Embryonic facial prominence (tissue), 1 donor: Measurements from ENCODE around the gene NFIB.

Experiments
- DNase-seq: peaks from one replicate; pipeline ENCODE4 v3.0.0-alpha.2; 2016; ENCODE audit errors: extremely low spot score

NFIB gene

DNA sequence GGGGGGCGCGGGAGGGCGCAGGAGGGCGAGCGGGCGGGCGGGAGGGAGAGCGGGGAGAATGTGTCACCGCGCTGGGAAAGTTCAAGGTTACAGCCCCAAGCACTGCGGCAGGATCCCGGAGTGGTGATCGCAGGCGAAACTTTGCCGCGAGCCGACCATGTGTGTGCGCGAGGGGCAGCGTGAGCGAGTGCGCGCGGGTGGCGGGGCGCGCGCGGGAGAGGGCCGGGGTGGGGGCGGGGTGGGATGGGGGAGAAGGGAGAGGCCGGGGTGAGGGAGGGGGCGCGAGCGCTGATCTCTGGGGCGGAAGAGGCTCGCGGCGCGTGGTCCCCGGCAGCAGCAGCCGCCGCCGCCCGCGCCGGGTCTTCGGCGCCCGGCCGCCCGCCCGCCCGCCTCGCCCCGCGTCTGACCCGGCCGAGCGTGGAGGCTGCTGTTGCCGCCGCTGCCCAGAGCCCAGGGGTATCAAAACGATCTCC is at the start of gene NFIB:
TSS of gene NFIB (minus strand) at position 191 of the 473 bp plus-strand sequence. CDS start 630 bp downstream, outside the sequence.
- DNase-seq, result no peak

DNA sequence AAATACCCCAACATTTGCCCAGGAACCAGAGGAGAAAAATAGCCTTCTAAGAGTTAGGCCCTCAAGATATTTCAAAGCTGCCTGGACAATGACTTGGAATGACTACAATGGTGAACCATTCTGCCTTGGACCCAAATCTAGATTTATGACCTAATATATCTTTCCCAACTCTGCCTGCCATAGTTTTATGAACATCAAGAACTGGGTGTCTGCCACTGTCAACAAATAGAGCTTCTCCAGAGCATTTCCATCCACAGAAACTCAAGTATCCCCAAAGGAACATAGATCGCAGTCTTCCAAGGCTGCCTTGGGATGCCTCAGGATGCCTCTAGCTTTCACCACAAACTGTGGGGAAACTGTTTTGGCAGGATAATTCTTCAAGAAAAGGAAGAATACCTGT is 48.2 kb upstream of the NFIB start:
- no peak for DNase-seq

DNA sequence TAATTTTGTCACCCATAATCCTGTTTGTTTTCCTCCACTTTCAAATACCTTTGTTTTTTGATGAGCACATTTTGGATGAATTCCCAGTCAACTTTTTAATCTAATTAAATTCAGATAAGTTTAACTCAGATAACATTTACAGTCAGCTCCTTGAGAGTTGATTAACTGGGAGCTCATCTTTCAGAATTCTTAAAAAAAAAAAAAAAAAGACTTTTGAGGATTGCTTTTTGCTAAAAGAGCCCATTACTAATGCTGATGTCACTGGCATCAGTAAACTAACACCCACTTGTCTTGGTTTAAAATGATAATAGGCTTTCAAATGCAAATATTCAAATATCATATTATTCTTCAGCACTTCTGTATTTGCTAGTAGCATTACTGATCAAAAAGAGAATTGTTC is 47.1 kb upstream of the NFIB start:
- DNase-seq, result no peak

DNA sequence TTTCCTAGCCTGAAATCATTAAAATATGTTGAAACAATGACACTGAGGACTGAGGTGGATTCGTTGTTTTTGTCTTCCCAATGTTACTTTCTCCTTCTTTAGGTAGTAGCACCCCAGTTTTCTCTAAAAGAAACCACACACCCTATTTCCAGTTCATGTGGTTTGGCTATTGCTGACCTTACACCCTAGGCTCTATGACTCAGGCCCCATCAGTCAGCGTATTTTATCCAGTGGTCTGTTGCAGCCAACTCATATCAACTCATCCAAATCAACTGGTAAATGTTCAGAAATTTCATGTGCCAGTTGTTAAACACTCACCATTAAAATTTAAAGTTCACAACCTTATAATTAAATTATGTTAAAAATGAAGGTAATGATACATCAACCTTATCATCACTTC is 44.6 kb upstream of the NFIB start:
- DNase-seq, result no peak

DNA sequence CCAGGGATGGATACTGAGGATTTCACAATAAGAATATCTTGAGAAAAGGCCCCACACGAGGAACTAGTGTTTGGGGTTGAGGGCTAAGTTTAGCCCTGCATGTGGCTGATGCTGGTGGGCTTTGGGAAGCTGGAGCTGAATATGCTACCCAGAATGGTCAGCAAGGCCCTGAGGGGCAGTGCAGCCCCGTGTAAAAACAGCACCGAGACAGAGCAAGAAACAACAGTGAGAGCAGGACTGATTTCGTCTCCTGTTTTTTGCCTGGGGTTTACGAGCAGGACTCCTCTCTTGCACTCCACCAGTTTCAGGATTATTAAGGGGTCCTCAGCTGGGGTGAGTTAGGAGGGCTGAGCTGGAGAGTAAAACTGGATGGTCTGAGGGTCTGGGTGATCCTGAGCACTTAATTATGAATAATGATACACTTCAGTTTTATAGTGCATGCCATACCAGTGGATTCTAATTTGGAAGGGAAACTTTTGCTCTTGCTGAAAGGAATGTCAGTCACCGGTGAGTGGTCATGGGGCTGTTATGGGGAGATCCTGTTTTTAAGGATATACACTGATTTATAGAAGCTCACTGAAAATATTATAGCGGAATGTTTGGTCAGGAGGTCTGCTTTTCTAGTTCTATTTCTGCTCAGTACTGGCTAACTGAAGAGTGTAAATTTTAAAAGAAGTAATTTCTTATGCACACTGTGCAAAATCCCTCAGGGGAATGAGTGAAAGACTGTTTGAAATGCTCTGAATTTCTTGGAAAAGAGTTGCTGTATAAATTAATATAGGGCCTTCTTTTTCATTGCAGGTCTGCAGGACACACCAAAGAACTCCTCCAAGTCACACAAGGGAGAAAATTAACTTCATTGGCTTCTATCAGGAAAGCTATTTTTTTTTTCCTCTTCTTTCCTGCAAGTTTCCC is 42.7 kb upstream of the NFIB start:
- no peak for DNase-seq

DNA sequence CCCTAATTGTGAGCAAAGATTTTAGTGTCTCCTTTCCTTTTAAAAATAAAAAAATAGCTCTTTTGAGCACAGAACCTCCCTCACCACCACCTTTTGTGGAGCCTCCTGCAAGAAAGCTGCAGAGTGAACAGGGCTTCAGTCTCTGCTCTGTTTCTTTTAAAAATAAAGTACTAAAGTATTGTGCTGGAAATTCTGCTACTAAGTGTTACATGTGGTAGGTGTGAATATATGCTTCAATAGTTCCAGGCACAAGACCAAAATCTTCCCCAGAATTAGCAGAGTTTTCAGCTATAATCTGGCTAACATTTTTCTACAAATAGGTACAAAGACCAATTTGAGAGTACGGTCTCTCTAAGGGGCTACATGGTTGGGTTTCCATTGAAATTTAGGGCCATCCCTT is 40.3 kb upstream of the NFIB start:
- no peak for DNase-seq

DNA sequence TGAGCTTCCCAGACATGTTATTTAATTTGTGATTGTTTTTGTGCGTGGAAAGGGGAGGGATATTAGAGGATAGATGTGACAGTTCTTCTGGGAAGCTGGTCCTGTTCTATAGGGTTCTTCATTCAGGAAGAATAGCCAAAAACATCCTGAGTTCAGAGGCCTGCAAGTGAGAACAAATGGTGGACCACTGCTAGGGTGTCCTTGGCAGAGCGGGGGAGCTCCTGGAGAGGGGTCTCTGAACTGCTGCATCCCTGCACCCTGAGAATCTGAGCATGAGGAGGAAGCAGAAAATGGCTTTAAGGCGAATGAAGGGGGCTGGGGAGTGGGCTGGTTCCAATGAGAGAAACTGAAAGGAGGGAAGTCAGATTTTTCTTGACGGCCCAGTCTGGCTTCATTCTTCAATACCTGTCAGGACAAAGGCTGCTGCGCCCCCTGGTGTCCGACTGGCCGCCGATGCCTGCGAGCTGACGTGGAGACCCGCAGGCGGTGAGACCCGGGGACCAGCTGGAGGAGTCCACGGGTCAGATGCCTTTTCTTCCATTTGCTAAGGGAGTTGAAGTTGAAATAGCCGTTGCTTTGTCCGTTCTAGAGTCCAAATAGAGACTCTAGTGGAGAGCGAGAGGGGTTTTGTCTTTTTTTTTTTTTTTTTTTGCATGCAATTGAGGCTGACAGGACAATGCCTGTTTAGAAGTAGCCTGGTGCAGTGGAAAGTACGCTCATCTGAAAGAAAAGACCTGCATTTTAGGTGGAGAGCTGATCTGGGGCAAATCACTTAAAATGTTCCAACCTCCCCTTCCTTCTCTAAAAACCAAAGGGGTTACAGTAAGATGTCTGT is 39.5 kb upstream of the NFIB start:
- DNase-seq, result peak; percentile 73

DNA sequence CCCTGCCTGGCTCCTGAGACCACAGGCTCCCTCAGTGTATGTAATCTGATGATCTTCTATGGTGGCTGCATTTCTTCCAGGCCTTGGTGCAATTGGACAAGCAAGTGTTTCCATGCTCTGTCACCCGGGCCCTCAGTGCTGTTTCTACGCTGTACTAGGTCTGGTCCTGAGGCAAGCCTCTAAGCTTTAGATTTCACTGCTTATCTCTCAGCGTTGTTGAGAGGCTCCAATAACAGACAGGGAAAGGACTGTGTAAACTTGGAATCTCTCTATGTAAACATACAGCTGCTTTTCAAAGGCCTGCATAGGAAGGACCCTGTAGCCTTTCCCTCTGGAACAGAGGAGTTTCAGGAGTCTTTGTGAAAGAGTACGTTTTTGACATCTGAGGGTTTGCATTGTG is 38.6 kb upstream of the NFIB start:
- no peak for DNase-seq

DNA sequence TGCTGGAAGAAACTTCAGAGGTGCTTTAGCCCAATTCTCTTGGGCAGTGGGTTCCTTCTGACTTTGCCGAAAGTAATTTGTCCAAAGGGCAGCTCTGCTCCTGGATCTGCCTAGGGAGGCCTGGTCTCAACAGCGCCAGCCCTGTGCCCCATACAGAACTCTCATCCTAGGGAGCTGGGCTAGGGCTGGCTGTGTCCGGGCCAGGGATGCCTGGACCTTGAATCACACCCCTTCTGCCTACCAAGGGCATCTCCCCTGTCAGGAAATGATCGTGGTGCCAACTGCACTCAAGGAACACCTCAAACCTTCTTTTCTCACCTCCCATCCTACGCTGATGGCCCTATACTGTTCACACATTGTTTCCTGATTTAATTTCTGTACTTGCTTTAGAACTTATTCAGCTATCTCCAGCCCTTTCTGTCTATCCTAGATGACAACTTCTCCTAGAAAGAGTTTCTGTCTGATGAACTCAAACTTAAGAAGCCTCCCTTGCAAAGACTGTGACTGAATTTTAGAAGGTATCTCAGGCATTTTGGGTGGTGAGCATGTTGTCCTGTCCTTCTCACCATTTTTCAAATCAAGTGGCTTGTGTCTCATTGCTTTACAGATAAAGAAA is 37.4 kb upstream of the NFIB start:
- DNase-seq, result no peak

DNA sequence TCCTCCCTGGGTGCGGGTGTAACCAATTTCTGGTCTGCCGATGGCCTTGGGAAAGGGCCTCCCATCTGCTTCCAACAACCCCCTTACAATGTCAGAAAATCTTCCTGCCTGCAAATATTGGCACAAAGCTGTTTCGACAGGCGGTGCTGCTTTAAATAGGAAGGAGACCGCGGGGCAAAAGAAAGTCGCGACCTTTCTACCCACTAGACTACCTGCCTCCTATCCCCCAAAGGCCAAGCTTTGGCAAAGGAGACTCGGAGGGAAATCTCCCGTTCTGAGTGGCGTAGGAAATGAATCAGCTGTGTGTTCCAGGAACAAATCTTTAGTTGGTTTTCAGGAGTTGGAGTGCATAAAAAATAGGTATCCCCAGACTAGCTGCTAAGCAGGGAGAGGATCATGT is 36.8 kb upstream of the NFIB start:
- DNase-seq, result no peak

DNA sequence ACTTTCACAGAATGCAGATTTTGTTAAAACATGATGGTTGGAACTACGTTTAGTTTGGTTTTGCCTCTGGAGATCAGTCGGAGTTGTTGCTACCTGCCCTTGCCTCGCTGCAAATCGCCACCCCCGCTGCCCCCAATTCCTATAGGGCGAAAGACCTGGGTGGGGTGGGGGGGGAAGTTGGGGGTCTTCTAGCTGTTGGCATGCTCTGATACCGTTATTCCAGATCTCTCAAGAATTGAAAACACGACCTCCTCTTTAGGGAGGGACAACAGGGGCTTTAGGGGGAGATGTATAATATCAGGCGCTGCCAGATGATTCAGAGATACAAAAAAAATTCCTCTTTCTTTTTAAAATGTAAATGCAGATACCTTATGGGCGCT is 36.4 kb upstream of the NFIB start:
- DNase-seq, result no peak

DNA sequence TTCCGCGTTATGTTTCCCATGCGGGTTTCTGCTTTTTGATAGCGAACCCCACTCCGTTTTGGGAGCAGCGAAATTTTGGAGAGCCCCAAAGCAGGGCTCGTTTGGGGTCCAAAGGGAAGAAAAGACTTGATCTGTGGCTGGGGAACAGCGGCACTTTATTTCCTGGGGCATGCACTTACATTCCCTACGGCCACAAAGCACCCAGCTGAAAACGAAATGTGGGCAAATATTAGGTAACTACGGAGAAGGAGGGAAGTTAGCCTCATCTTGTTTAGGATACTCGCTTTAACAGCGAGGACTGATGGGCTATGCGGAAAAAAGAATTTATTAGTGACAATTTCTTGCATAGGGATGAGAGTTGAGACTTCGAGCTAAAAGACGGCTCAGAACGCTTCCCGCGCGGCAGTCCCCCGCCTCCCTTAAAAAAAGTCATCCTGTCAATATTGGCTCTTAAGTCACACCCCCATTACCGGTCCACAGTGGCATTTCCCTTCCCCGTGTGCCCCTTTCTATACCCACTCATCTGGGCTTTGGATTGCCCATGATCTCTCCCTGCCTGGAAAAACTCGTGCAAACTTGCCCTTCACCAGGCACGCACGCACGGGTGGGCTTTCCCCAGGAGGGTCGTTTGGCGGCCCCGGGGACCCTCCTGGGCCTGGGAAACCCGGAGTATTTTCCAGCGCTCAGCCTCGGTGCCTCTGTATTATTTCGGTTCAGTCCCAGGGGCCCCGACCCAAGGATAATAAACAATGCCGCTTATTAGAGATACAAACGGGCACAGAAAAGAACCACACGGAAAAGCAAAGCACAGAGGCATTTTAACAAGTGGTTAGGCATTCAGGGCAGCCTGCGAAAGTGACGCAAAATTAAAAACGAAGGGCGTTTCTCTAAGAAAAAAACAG is 35.8 kb upstream of the NFIB start:
- peak; percentile 33 for DNase-seq

DNA sequence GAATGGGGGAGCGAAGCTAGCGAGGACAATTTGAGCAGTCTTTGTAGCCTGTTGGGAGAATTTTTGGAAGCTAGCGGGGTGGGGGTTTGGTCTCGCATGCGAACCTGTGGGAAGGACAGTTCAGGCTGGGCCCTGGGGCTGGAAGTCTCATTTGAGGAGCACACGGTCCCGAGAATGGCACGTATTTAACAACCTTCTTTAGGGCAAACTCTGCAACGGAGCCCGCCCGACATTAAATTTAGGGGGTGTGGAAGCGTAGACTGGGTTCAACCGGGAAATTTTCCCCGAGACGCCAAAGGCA is 35.2 kb upstream of the NFIB start:
- DNase-seq, result no peak

DNA sequence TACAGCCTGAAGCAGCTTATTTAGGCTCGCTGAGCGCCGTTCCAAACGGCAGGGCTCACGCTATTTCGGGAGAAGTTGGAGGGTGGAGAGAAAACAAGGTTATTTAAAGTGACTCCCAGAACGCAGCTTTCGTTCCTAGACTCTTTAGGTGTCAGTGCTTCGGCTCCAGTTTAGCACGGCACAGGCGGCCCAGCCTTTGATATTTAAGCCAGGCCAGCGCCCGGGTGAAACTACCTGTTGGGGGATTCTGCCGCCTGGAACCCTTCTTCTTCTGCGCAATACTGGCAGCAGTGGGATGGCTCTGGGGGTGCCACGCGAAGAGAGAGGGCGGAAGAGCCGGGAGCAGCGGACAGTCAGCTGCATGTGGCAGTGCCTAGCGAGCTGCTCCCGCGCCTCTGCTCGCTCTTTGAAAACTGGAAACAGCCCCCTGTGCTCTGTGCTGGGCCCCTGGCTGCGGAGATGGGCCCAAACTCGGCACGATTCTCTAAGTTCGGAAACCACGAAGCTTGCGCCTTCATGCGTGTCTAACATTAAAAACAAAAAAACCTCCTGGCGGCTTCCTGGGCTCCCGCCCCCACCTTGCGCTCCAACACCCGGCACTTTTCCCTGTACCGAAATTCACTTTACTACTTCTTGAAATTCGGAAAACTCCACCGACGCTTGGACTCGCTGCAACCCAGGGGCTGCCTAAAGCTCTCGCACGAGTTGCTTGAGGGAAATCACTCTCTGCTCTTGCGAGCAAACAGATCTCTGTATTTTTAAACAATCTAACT is 34.6 kb upstream of the NFIB start:
- peak; percentile 46 for DNase-seq

DNA sequence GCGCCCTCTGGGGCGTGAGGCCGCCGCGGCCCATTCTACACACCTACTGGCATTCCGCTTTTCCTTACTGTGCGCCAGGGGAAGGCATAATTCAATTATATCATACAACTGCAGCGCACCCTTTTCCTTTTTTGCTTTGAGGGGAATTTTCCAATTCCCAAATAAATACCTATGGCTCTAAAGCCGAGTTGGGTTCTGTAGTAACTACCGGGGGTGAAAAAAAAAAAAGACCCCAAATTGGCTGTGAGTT is 34.1 kb upstream of the NFIB start:
- DNase-seq, result no peak

DNA sequence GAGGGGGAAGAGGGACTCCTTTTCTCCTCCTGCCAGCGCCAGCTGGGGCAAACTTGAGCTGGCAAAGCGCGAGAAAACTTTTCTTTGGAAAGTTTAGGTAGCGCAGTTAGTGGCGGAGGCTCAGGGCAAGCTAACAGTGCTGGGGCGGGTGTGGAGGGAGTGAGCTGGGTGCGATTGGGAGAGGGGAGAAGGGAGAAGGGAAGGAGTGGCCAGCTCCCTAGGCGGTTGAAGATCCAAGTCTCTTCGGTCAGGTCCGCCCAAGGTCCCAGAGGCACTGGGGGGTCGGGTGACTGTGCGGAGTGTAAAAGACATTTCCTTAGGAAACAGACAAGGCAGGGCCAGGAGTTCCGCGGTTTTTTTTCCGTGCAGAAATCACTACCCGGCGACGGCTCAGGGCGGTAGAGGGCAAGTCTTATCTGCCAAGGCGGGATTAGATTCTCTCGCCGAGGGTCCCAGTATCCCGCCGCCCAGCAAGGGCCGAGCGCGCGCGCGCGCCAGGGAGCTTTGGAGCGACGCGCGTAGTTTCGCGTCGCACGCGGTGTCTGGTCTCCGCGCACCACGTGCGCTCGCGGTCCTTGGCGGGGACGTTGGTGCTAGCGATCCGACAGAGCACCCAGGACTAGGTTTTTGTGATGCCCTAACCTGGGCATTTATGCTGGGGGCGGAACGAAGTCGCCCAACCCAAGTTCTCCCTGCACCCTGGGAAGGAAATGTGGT is 33.6 kb upstream of the NFIB start:
- DNase-seq, result peak; percentile 34

DNA sequence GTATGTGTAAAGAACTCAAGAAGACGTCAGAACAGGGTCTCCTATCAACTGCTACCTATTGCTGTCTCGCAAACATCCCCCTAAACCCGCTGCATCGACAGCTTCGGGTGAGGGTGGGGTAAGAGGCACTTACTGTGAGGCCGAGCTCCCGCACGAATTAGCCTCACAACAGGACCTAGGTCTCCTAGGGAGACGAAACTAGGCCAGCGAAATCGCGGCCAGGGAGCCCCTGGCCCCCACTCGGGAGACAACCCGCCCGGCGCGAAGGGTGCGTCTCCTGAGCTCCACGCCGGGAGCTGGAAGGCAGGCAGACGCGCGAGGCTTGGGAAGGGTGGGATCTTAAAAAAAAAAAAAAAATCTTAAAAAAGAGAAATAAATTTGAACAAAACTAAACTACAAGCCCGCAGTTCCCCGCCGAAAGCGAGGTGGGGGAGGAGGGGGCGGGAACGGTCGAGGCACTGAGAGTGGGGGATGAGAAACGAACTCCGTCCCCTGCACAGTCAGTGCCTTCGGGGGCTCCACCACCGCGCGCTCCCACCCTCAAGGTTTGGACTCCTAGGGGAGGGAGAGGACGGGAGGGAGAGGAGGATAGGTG is 33.0 kb upstream of the NFIB start:
- peak; percentile 37 for DNase-seq

DNA sequence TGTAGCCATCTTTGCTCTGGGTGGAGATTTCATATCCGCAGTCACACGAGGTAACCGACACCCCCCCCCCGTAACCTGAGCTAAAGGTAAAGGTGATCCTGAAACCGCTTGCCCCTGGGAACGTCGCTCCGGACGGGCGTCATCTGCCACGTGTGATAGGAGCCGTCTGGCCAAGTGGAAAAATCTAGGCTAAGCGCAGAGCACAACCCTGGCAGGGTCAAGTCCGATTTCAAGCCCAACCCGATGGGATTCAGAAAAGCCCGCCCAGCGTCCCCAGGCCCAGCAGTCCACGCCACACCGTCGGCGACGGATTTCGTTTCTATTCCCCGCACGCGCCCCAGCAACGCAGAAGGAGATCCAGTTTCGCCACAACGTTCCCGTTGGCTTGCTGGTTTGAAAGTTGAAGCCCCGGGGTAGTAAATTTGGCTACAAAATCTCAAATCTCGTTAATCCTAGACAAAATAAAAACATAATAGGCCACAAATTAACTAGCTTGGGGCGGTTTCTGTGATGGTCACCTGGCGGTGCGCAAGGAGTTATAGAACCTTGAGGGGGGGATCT is 32.4 kb upstream of the NFIB start:
- no peak for DNase-seq

DNA sequence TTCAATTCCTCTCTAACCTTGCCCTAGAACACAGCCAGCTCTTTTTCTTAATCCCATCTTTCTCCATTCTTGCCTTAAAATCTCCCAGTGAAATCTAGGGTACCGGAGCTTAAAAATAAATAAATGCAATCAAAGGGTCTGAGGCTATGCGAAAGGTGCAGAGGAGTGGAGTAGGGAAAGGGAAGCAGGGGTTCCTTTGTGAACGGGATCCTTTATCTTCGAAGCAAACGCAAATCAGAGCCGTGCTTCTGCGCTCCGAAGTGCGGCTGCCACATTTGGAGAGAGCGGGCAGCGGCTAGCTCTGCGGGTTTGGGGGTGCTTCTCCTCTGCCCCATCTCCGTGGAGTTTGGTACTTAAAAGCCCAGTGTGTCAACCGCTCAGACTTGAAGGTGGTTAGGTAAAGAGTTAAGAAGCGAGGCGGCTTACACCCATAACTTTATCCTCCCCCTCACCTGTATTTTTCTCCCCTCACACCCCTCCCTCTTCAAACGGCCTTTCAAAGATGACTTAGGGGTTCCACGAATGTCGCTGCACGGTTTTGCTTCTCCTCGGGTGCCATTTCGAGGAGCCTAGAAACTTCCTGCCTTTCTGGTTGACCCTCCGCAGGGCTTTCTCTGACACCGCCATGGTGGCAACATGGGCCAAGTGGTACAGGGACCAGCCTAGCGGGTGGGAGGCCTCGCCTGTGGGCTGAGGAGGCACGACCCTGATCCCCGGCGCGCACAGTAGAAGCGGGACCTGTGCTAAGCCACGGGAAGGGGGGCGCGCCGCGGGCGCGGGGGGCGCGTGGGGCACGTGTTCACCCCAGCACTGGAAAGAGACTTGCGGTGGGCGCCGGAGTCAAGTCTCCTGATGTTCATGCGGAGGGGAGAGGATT is 31.7 kb upstream of the NFIB start:
- no peak for DNase-seq
